Keratinocyte (primary cell): ENCODE measurements around the gene RPS26. TPM values are rescaled to one million over a fixed set of nuclear protein-coding genes. Genes with fewer than 3 reads are reported as not detected.

ENCODE experiments used
- DNase-seq: peaks from one replicate; pipeline ENCODE4 v3.0.0-alpha.2; 2011; ENCODE audit warnings: low read depth, missing footprints, low spot score
- FAIRE-seq: peaks from 2 replicates; lab custom pipeline; 2011; peaks lifted over from hg19 to GRCh38; lab: Jason Lieb, UNC
- H2AFZ ChIP-seq: 2 replicates; pipeline ENCODE4 v1.6.0; 2012; ENCODE audit warnings: low read length, control low read depth, inconsistent platforms; ENCODE audit not compliant: control insufficient read depth
- H3K27ac ChIP-seq: 2 replicates; pipeline ENCODE4 v1.5.1; 2011; ENCODE audit warnings: low read length; ENCODE audit not compliant: control insufficient read depth, insufficient read depth
- H3K27me3 ChIP-seq: 3 replicates; pipeline ENCODE4 v1.6.0; 2011; ENCODE audit warnings: low read length; ENCODE audit not compliant: control insufficient read depth, insufficient read depth; ENCODE audit errors: extremely low read depth
- H3K36me3 ChIP-seq, 2 experiments: 2 replicates in 1 of 2; 3 replicates in 1 of 2; pipeline ENCODE4 v1.5.1; 2011; ENCODE audit warnings: low read length in 2 of 2, mild to moderate bottlenecking in 1 of 2; ENCODE audit not compliant: control insufficient read depth in 2 of 2, insufficient read depth in 2 of 2; ENCODE audit errors: extremely low read depth in 1 of 2
- H3K4me1 ChIP-seq: 3 replicates; pipeline ENCODE4 v1.5.1; 2011; ENCODE audit warnings: low read length; ENCODE audit not compliant: control insufficient read depth, insufficient read depth; ENCODE audit errors: extremely low read depth
- H3K4me2 ChIP-seq: 3 replicates; pipeline ENCODE4 v1.6.0; 2011; ENCODE audit warnings: low read depth, low read length; ENCODE audit not compliant: control insufficient read depth, insufficient read depth; ENCODE audit errors: extremely low read depth
- H3K4me3 ChIP-seq, 3 experiments: fragments of 200-600 bp in 1 of 3; sonication (generic) in 1 of 3; 2 replicates in 2 of 3; 3 replicates in 1 of 3; pipeline ENCODE4 v1.5.1; 2011 to 2016; ENCODE audit warnings: low read length in 3 of 3, mild to moderate bottlenecking in 3 of 3, control low read depth in 2 of 3, inconsistent platforms in 1 of 3, low read depth in 1 of 3, mixed read lengths in 1 of 3, mixed run types in 1 of 3, moderate library complexity in 1 of 3; ENCODE audit not compliant: control insufficient read depth in 2 of 3, insufficient read depth in 2 of 3; ENCODE audit errors: extremely low read depth in 1 of 3
- H3K79me2 ChIP-seq: 2 replicates; pipeline ENCODE4 v1.6.0; 2012; ENCODE audit warnings: low read length; ENCODE audit not compliant: control insufficient read depth, insufficient read depth
- H3K9ac ChIP-seq: 3 replicates; pipeline ENCODE4 v1.6.0; 2011; ENCODE audit warnings: low read length; ENCODE audit not compliant: control insufficient read depth, insufficient read depth; ENCODE audit errors: extremely low read depth
- H3K9me1 ChIP-seq: 3 replicates; pipeline ENCODE4 v1.6.0; 2011; ENCODE audit warnings: low read length; ENCODE audit not compliant: control insufficient read depth, insufficient read depth; ENCODE audit errors: extremely low read depth
- H3K9me3 ChIP-seq: 2 replicates; pipeline ENCODE4 v1.5.1; 2012; ENCODE audit warnings: low read depth, low read length; ENCODE audit not compliant: control insufficient read depth
- H4K20me1 ChIP-seq: 3 replicates; pipeline ENCODE4 v1.6.0; 2011; ENCODE audit warnings: low read length; ENCODE audit not compliant: control insufficient read depth, insufficient read depth; ENCODE audit errors: extremely low read depth
- CTCF ChIP-seq, 3 experiments: IDR thresholded peaks in 1 of 3; conservative IDR thresholded peaks in 1 of 3; optimal IDR thresholded peaks in 1 of 3; 2 replicates in 2 of 3; 3 replicates in 1 of 3; pipeline versions ENCODE3 to v1.5.1; 2011; ENCODE audit warnings: low read length in 3 of 3, mild to moderate bottlenecking in 3 of 3, moderate library complexity in 2 of 3, control low read depth in 1 of 3, inconsistent platforms in 1 of 3; ENCODE audit not compliant: insufficient read depth in 2 of 3; ENCODE audit errors: extremely low read depth in 1 of 3
- EZH2 ChIP-seq: IDR thresholded peaks from one replicate; pipeline ENCODE4 v1.6.1; 2012; ENCODE audit warnings: inconsistent platforms, mild to moderate bottlenecking, low read length, moderate library complexity
- dilution Hi-C: fragments of 300-500 bp; cut with MboI; formaldehyde crosslinking; loops from one replicate; pipeline ENCODE4 v1.7.0; 2020; ENCODE audit warnings: low sequenced_read_pairs; ENCODE audit not compliant: extremely low pct_ligation_motif_present
- polyA plus RNA-seq, 5 experiments: library from polyadenylated mRNA; depleted of rRNA in 3 of 5; stranded (reverse) in 3 of 5; stranded (forward) in 1 of 5; unstranded in 1 of 5; fragments of >200 nt; gene quantifications; 1 replicate in 1 of 5; 2 replicates in 3 of 5; 3 replicates in 1 of 5; pipeline versions ENCODE4 v1.2.1 to v1.2.3, GENCODE V29; 2011 to 2012; ENCODE audit warnings: missing spikeins in 2 of 5, low read depth in 1 of 5, low replicate concordance in 1 of 5

The RPS26 gene
- polyA plus RNA-seq, 1 donor (not counting 4 experiments of a cell fraction or from before 2014, with no cell fraction given), result 663 TPM

GRCh38 chr12:56082382-56082781 lies 40.7 kb downstream of the RPS26 start:
- DNase-seq, result no peak
- H3K9me3 ChIP-seq, result no peaks in the 10 kb centered on the region
- FAIRE-seq, result no peak
- H2AFZ ChIP-seq, result no peak overlapping the region
- TF ChIP-seq CTCF (optimal IDR thresholded peaks at IDR 0.05 in 1 of 3, IDR thresholded peaks at IDR 0.05 in 1 of 3, conservative IDR thresholded peaks at IDR 0.05 in 1 of 3; ENCODE audit: extremely low read depth in 1 of 3, insufficient read depth in 2 of 3, low read length in 3 of 3) (no peak), EZH2 (no peak)
- dilution Hi-C loops, result no loop called here
- no peaks in the 10 kb centered on the region for H4K20me1 ChIP-seq
- no peak overlapping the region for H3K4me2 ChIP-seq
- no peak overlapping the region for H3K9ac ChIP-seq
- no peaks in the 10 kb centered on the region for H3K9me1 ChIP-seq
- H3K27ac ChIP-seq, result no peak overlapping the region
- peaks cover 16% of the 10 kb centered on the region for H3K4me1 ChIP-seq
- H3K4me3 ChIP-seq, result no peak overlapping the region
- no peaks in the 10 kb centered on the region for H3K79me2 ChIP-seq
- no peaks in the 10 kb centered on the region for H3K27me3 ChIP-seq
- H3K36me3 ChIP-seq, result peaks cover 2 to 9% of the 10 kb centered on the region in 2 experiments

GRCh38 chr12:56082967-56083366 lies 41.2 kb downstream of the RPS26 start:
- Histone ChIP-seq H3K27ac (no peak overlapping the region), H3K4me2 (no peak overlapping the region), H3K27me3 (no peaks in the 10 kb centered on the region), H3K9ac (no peak overlapping the region), H4K20me1 (no peaks in the 10 kb centered on the region), H3K4me1 (peaks cover 16% of the 10 kb centered on the region), H3K9me3 (no peaks in the 10 kb centered on the region), H3K79me2 (no peaks in the 10 kb centered on the region), H3K4me3 (no peak overlapping the region), H3K36me3 (peaks cover 4 to 11% of the 10 kb centered on the region in 2 experiments), H3K9me1 (no peaks in the 10 kb centered on the region), H2AFZ (no peak overlapping the region)
- DNase-seq (no peak), FAIRE-seq (no peak)
- TF ChIP-seq CTCF (optimal IDR thresholded peaks at IDR 0.05 in 1 of 3, IDR thresholded peaks at IDR 0.05 in 1 of 3, conservative IDR thresholded peaks at IDR 0.05 in 1 of 3; ENCODE audit: extremely low read depth in 1 of 3, insufficient read depth in 2 of 3, low read length in 3 of 3), result no peak
- TF ChIP-seq EZH2, result no peak
- dilution Hi-C loops, result no loop called here
